Heart left ventricle (tissue), 16 donors: ENCODE results near the gene C16orf82. TPM values are rescaled to one million over a fixed set of nuclear protein-coding genes. Genes with fewer than 3 reads are reported as not detected.

Experiments
- ATAC-seq, 4 donors: fragments of 200-7000 bp; cut with Tn5 transposase; one replicate each; pipeline ENCODE4 v1.9.1; 2020 to 2022; ENCODE audit warnings: moderate library complexity in 4 of 4, mild to moderate bottlenecking in 3 of 4, moderate number of reproducible peaks in 1 of 4
- DNase-seq, 5 donors: peaks; one replicate each; pipeline ENCODE4 v3.0.0-alpha.2; 2020
- H3K27ac ChIP-seq, 12 donors: fragments of 200-600 bp; sonication (generic) in 4 of 12; one replicate each; pipeline versions ENCODE4 v1.5.0 to v1.8.0; 2016 to 2022; ENCODE audit warnings: mild to moderate bottlenecking in 2 of 12
- H3K27me3 ChIP-seq, 9 donors: fragments of 200-600 bp; sonication (generic) in 2 of 9; one replicate each; pipeline versions ENCODE4 v1.5.1 to v1.8.0; 2016 to 2022; ENCODE audit warnings: mild to moderate bottlenecking in 3 of 9
- H3K36me3 ChIP-seq, 9 donors: fragments of 200-600 bp; sonication (generic) in 2 of 9; one replicate each; pipeline versions ENCODE4 v1.5.0 to v1.8.0; 2018 to 2022; ENCODE audit warnings: mild to moderate bottlenecking in 2 of 9
- H3K4me1 ChIP-seq, 12 donors: fragments of 200-600 bp; sonication (generic) in 4 of 12; one replicate each; pipeline versions ENCODE4 v1.5.0 to v1.8.0; 2016 to 2022; ENCODE audit warnings: mild to moderate bottlenecking in 3 of 12
- H3K4me3 ChIP-seq, 12 donors: fragments of 200-600 bp; sonication (generic) in 4 of 12; one replicate each; pipeline versions ENCODE4 v1.5.0 to v1.8.0; 2017 to 2022; ENCODE audit warnings: mild to moderate bottlenecking in 9 of 12, moderate library complexity in 4 of 12
- H3K9me3 ChIP-seq, 12 donors: fragments of 200-600 bp; sonication (generic) in 4 of 12; one replicate each; pipeline versions ENCODE4 v1.5.0 to v1.8.0; 2016 to 2022; ENCODE audit warnings: mild to moderate bottlenecking in 1 of 12
- CTCF ChIP-seq, 12 donors: fragments of 200-600 bp; sonication (generic) in 4 of 12; IDR thresholded peaks; one replicate each; pipeline versions ENCODE4 v1.5.0 to v1.8.0; 2018 to 2022; ENCODE audit warnings: antibody characterized with exemption in 12 of 12, mild to moderate bottlenecking in 5 of 12
- POLR2A ChIP-seq, 2 donors: fragments of 450-650 bp; IDR thresholded peaks; one replicate each; pipeline ENCODE4 v1.6.1; 2017; ENCODE audit warnings: antibody characterized with exemption in 2 of 2, mild to moderate bottlenecking in 2 of 2, moderate library complexity in 2 of 2
- WGBS, 4 donors: extraction: QIAGEN DNeasy Blood & Tissue Kit in 2 of 4; methylation state at CpG; one replicate each; pipeline versions ENCODE4 v1.1.5 to v1.1.7; 2013 to 2018; 5-methylcytosine and 5-hydroxymethylcytosine counted together
- intact Hi-C, 10 donors: fragments of 100-400 bp; cut with DNase I; formaldehyde crosslinking; loops; one replicate each; pipeline versions ENCODE4 v1.11.1 to v1.14.2; 2022
- polyA plus RNA-seq, 2 donors: library from polyadenylated mRNA; stranded (reverse); fragments of 200-250 nt; gene quantifications; one replicate each; pipeline ENCODE4 v1.2.3, GENCODE V29; 2013
- total RNA-seq, 9 donors: library from RNA; depleted of rRNA in 2 of 9; stranded (reverse); fragments of >200 nt in 2 of 9; fragmentation: NEBNext Ultra II Directional in 3 of 9; extraction: Animal tissue kit (Norgen Biotek cat#: 25700) in 3 of 9; gene quantifications; one replicate each; pipeline versions ENCODE4 v1.1.0 to v1.2.4, GENCODE V29; 2016 to 2023
- donor health status: ischemic (EF 13 %, LVEDD 7.1; RV severe dilation, severe dysfunction).
- donor health status: healthy with polysubstance abuse.
- donor health status: DM: no; HTN: yes; CAD: no.
- donor health status: DM: no; HTN: no; CAD: no.
- donor health status: ischemic (EF 25% LVEDD 6.9; RV normal size, moderate dysfunction).
- donor health status: ischemic (EF 25% LVEDD 5.7; RV mildly dilated, moderate dysfunction).
- donor health status: healthy.
- donor health status: DM: yes; HTN: yes; CAD: no.
- donor health status: ischemic (EF 35%, LVEDD 5.7; RV mildly dilated, moderate dysfunction).
- donor health status: nonischemic (EF 11% LVEDD 7.7; RV severe dilation, severe dysfunction).
- donor health status: DM: yes; HTN: yes; CAD: no.
- donor health status: PGD.
- donor health status: ischemic (EF 29% LVEDD 5.4; RV normal size, mild dysfunction).
- donor health status: nonischemic (EF 23%, LVEDD 6.1; RV moderate dilation, normal function).

Gene C16orf82
- total and polyA plus RNA-seq, 11 donors, result not detected

- Histone ChIP-seq H3K27ac (no peak overlapping the region), H3K27me3 (peaks cover 0 to 7% (median 0%) of the 10 kb centered on the region in 9 donors), H3K4me3 (no peak overlapping the region), H3K9me3 (peaks cover 0 to 8% (median 0%) of the 10 kb centered on the region in 12 donors), H3K4me1 (no peaks in the 10 kb centered on the region), H3K36me3 (no peaks in the 10 kb centered on the region)
- 87 to 91% (median 90%) methylated on average over 16 of the region's 16 CpGs for WGBS, 4 donors
- ATAC-seq (no peak), DNase-seq (no peak)
- intact Hi-C loops, result no loop called here
- no peak for TF ChIP-seq CTCF (IDR thresholded peaks at IDR 0.05)
- TF ChIP-seq POLR2A (IDR thresholded peaks at IDR 0.05), result no peak
Observed at GRCh38 chr16:27052007-27052406, 14.7 kb upstream of the C16orf82 start.

- Histone ChIP-seq H3K27ac (no peak overlapping the region), H3K36me3 (no peaks in the 10 kb centered on the region), H3K4me3 (no peak overlapping the region), H3K9me3 (peaks cover 0 to 8% (median 0%) of the 10 kb centered on the region in 12 donors), H3K4me1 (no peaks in the 10 kb centered on the region), H3K27me3 (peaks cover 0 to 3% (median 0%) of the 10 kb centered on the region in 9 donors)
- no peak for DNase-seq
- TF ChIP-seq POLR2A (IDR thresholded peaks at IDR 0.05) (no peak), CTCF (IDR thresholded peaks at IDR 0.05) (no peak)
- WGBS, 4 donors, result 92 to 96% (median 94%) methylated on average over 3 of the region's 3 CpGs
- ATAC-seq, result no peak
- intact Hi-C loops, result no loop called here
Observed at GRCh38 chr16:27053996-27054395, 12.7 kb upstream of the C16orf82 start.

GRCh38 chr16:27058299-27058698 lies 8.4 kb upstream of the C16orf82 start:
- Histone ChIP-seq H3K4me3 (no peak overlapping the region), H3K9me3 (peaks cover 0 to 8% (median 0%) of the 10 kb centered on the region in 12 donors), H3K4me1 (no peaks in the 10 kb centered on the region), H3K36me3 (no peaks in the 10 kb centered on the region), H3K27ac (no peak overlapping the region), H3K27me3 (peaks cover 0 to 4% (median 0%) of the 10 kb centered on the region in 9 donors)
- 70 to 78% (median 76%) methylated on average over 3 of the region's 3 CpGs for WGBS, 4 donors
- ATAC-seq, result no peak
- intact Hi-C loops, result no loop called here
- no peak for TF ChIP-seq POLR2A (IDR thresholded peaks at IDR 0.05)
- DNase-seq, result no peak

- Histone ChIP-seq H3K9me3 (peaks cover 0 to 9% (median 0%) of the 10 kb centered on the region in 12 donors), H3K4me1 (no peaks in the 10 kb centered on the region), H3K4me3 (no peak overlapping the region), H3K27ac (no peak overlapping the region), H3K36me3 (no peaks in the 10 kb centered on the region), H3K27me3 (peaks cover 0 to 24% (median 0%) of the 10 kb centered on the region in 9 donors)
- 80 to 88% (median 83%) methylated on average over 6 of the region's 6 CpGs for WGBS, 4 donors
- DNase-seq, result no peak
- no peak for ATAC-seq
- TF ChIP-seq POLR2A (IDR thresholded peaks at IDR 0.05) (no peak), CTCF (IDR thresholded peaks at IDR 0.05) (no peak)
- intact Hi-C loops, result no loop called here
Observed at GRCh38 chr16:27070776-27071175, 4.0 kb downstream of the C16orf82 start.

- TF ChIP-seq POLR2A (IDR thresholded peaks at IDR 0.05) (no peak), CTCF (IDR thresholded peaks at IDR 0.05) (no peak)
- DNase-seq, result no peak
- peaks cover 0 to 12% (median 0%) of the 10 kb centered on the region in 12 donors for H3K9me3 ChIP-seq
- 81 to 88% (median 84%) methylated on average over 10 to 11 of the region's 11 CpGs for WGBS, 4 donors
- no peaks in the 10 kb centered on the region for H3K4me1 ChIP-seq
- H3K27ac ChIP-seq, result no peak overlapping the region
- no peak for ATAC-seq
- no peaks in the 10 kb centered on the region for H3K36me3 ChIP-seq
- intact Hi-C loops, result no loop called here
- H3K27me3 ChIP-seq, result peaks cover 0 to 16% (median 0%) of the 10 kb centered on the region in 9 donors
- no peak overlapping the region for H3K4me3 ChIP-seq
Observed at GRCh38 chr16:27073733-27074132, 7.0 kb downstream of the C16orf82 start.
